ENCODE results near the gene MINDY4. TPM values are rescaled to one million over a fixed set of nuclear protein-coding genes. Genes with fewer than 3 reads are reported as not detected.

MINDY4 gene
- total and polyA plus RNA-seq, 2 of the 8 experiments (the other 6 are each of a cell fraction or from before 2014, with no cell fraction given): 1.3 to 3.6 TPM

- H3K23ac ChIP-seq (ENCODE audit: insufficient read length): no peak overlapping the region
- H3K4me1 ChIP-seq (replicated peaks in 1 of 4; ENCODE audit: control insufficient read depth in 3 of 4, insufficient read depth in 4 of 4, low read length in 3 of 4): 0 out of 7 replicates have a peak, but pooled peaks cover 0 to 2% (median 0%) of the 10 kb centered on the region in 4 experiments
- no peak overlapping the region for H2BK12ac ChIP-seq (ENCODE audit: low read depth, low read length)
- TF ChIP-seq BCL11A (IDR thresholded peaks at IDR 0.05; ENCODE audit: low read depth in 2 of 2, low read length in 2 of 2) (no peak), TCF12 (IDR thresholded peaks at IDR 0.05; ENCODE audit: low read depth, low read length) (no peak), JUND (IDR thresholded peaks at IDR 0.05; ENCODE audit: low read length) (no peak)
- H3K36me3 ChIP-seq (ENCODE audit: control insufficient read depth in 2 of 4, insufficient read depth in 4 of 4, low read length in 3 of 4): no peaks in the 10 kb centered on the region
- H2BK5ac ChIP-seq (ENCODE audit: low read depth, low read length): no peak overlapping the region
- DNase-seq (ENCODE audit: low read depth in 1 of 2, low spot score in 2 of 2): peak in 1 of 2 experiments; percentile 41
- H3K14ac ChIP-seq (ENCODE audit: insufficient read length): no peak overlapping the region
- H4K8ac ChIP-seq (ENCODE audit: extremely low read depth, insufficient read depth, low read length): no peak overlapping the region
- no peak overlapping the region for H2AFZ ChIP-seq (ENCODE audit: low read length)
- H2BK120ac ChIP-seq (replicated peaks; ENCODE audit: low read depth, low read length): no peak overlapping the region
- H4K20me1 ChIP-seq (replicated peaks in 1 of 2; ENCODE audit: control insufficient read depth in 1 of 2, insufficient read depth in 2 of 2, low read length in 2 of 2): no peaks in the 10 kb centered on the region
- H3K4me3 ChIP-seq (ENCODE audit: extremely low read depth in 1 of 4, insufficient read depth in 2 of 4, low read depth in 3 of 4, low read length in 4 of 4): no peak overlapping the region
- no peaks in the 10 kb centered on the region for H3K79me1 ChIP-seq (ENCODE audit: low read depth, low read length)
- H3K4ac ChIP-seq (replicated peaks; ENCODE audit: insufficient read length, low read depth, low read length): no peak overlapping the region
- H2BK15ac ChIP-seq (ENCODE audit: low read length): no peak overlapping the region
- no peak overlapping the region for H3K9ac ChIP-seq (replicated peaks in 1 of 4; ENCODE audit: extremely low read depth in 1 of 4, low read depth in 3 of 4, low read length in 3 of 4)
- no peaks in the 10 kb centered on the region for H3K9me3 ChIP-seq (ENCODE audit: insufficient read depth in 2 of 2, low read depth in 1 of 2, low read length in 1 of 2)
- H3K18ac ChIP-seq (ENCODE audit: extremely low read depth, low read length): no peak overlapping the region
- H4K91ac ChIP-seq (replicated peaks; ENCODE audit: insufficient read length, low read length): no peak overlapping the region
- H3K27me3 ChIP-seq (replicated peaks in 1 of 4; ENCODE audit: control insufficient read depth in 3 of 4, extremely low read depth in 1 of 4, insufficient read depth in 3 of 4, low read length in 3 of 4): no peaks in the 10 kb centered on the region; a peak in 1 of 7 replicates
- 86% methylated on average over 16 of the region's 19 CpGs; no CpG with 5 or more reads in 1 of the 2 experiments for WGBS, 2 experiments (ENCODE audit: extremely low coverage in 1 of 2, insufficient coverage in 1 of 2, insufficient read length in 1 of 2, insufficient replicate concordance in 2 of 2, low coverage in 1 of 2, low lambda C conversion rate in 2 of 2, missing lambda C conversion rate in 1 of 2)
- ChIA-PET CTCF (ENCODE audit: partially characterized antibody) (interaction anchor here (0.7 to 7.4 kb wide), 5 partner anchors 14 to 118 kb away, joined by 3 to 55 read pairs (median 6); no protein-coding TSS in a partner anchor), POLR2A (ENCODE audit: partially characterized antibody) (no interaction called here)
- H2BK20ac ChIP-seq (ENCODE audit: low read length): no peak overlapping the region
- H3K79me2 ChIP-seq (ENCODE audit: control insufficient read depth in 1 of 2, insufficient read depth in 2 of 2, low read length in 2 of 2): no peaks in the 10 kb centered on the region
- H3K4me2 ChIP-seq (ENCODE audit: insufficient read depth in 1 of 2, low read depth in 2 of 2, low read length in 2 of 2): no peak overlapping the region
- H4K5ac ChIP-seq (ENCODE audit: insufficient read length, low read depth, low read length): no peak overlapping the region
- no peak overlapping the region for H3K27ac ChIP-seq (ENCODE audit: low read depth, low read length)
- H3K56ac ChIP-seq (replicated peaks; ENCODE audit: insufficient read length, low read depth, low read length): no peak overlapping the region
- no peak for FAIRE-seq
- H2AK5ac ChIP-seq (ENCODE audit: low read depth, low read length): no peak overlapping the region
- H3K23me2 ChIP-seq (ENCODE audit: low read depth, low read length): no peaks in the 10 kb centered on the region
These were observed 150.6 kb downstream of the MINDY4 start for GRCh38 chr7:30921540-30922401.

Measured in H1 (cell line).